Measurements from ENCODE around the gene PMM2.

DNA sequence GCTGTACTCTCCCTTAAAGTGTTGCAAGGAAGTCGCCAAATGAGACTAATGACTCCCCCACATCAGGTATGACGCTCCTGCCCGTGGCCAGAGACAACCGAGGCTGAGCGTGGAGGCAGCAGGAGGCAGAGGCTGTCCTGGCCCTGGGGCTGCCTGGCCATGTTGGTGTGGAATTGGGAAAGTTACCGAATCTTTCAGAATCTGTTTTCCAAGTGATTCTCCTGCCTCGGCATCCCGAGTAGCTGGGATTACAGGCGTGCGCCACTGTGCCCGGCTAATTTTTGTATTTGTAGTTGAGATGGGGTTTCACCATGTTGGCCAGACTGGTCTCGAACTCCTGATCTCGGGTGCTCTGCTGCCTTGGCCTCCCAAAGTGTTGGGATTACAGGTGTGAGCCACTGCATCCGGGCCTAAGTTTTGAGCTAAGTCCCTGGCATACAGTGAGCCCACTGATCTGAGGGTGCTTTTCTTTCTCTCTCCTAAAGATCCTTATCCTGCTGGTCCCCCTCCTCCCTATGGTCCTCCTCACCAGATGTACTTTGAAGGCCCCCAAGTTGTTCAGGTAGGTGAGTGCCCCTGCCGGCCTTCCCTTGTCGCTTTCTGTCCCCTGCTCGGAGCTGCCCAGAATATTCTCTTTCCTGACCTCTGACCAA, 85.2 kb downstream of the PMM2 start:
- TF ChIP-seq HOXA7 (CRISPR knock-in tag; IDR thresholded peaks at IDR 0.05; ENCODE audit: borderline replicate concordance), result no peak
- TF ChIP-seq ZNF768 (tag by site-specific recombination; IDR thresholded peaks at IDR 0.05), result no peak
- TF ChIP-seq, protein P1, sequence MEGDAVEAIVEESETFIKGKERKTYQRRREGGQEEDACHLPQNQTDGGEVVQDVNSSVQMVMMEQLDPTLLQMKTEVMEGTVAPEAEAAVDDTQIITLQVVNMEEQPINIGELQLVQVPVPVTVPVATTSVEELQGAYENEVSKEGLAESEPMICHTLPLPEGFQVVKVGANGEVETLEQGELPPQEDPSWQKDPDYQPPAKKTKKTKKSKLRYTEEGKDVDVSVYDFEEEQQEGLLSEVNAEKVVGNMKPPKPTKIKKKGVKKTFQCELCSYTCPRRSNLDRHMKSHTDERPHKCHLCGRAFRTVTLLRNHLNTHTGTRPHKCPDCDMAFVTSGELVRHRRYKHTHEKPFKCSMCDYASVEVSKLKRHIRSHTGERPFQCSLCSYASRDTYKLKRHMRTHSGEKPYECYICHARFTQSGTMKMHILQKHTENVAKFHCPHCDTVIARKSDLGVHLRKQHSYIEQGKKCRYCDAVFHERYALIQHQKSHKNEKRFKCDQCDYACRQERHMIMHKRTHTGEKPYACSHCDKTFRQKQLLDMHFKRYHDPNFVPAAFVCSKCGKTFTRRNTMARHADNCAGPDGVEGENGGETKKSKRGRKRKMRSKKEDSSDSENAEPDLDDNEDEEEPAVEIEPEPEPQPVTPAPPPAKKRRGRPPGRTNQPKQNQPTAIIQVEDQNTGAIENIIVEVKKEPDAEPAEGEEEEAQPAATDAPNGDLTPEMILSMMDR (tag by site-specific recombination; IDR thresholded peaks at IDR 0.05), result no peak
